Amniotic stem cell (primary cell): ENCODE data around the gene CTDNEP1.

Experiments
- DNase-seq: peaks from one replicate; lab custom pipeline; 2025; lab: John Stamatoyannopoulos, UW

The CTDNEP1 gene

DNA sequence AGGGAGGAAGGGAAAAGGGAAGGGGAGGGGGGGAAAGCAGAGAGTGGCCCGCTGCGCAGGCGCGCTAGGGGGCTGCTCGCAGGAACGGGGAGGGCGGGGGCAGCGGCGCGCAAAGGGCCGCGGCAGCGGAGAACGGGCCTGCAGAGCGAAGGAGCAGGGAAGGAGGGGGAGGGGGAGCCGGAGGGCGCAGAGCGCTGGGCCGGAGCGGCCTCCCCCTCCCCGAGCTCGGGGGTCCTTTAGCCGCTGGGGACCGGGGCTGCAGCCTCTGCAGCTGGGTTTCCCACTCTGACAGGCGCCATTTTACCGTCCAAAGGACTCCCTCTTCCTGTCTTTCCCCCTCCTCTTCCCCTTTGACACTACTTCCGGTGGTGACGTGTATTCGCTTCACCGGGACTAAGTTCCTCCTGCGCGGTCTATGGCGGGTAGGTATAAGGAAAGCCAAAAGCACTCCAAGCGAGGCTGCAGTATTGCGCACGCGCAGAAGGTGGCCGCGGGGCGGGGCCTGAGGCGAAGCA is at the start of gene CTDNEP1:
Gene CTDNEP1, minus strand, starts transcription at position 74 of the 515 bp plus-strand sequence. CDS start 438 bp downstream, outside the sequence.
- peak; percentile 92 for DNase-seq

DNA sequence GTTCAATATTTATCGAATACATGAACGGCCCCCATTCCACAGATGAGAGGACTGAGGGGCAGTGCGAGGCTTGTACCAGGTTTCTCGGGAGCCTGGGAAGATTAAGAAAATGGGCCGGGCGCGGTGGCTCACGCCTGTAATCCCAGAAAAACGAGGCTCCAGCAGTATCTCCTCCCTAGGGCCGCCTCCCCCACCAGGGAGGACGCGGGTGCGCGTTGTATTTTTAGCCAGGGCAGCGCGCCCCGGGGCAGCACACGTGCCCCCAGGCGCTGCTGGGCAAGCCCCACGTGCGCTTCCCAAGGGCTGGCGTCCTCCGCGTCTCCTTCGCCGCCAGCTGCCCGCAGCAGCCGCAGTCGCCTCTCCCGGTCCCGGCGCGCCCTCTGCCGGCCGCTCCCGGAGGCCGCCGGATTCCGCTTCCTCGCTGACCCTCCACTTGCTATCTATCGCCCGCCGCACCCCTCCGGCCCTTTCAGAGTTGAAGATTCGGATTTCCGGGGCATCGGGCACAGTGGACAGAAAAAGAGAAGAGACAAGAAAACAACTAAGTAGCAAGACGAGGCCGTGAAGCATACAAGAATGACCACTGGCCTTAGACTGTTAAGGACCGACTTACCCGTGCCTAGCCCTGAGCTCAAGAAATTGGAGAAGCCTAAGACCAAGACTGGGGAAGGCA is 44.8 kb upstream of the CTDNEP1 start:
- peak; percentile 28 for DNase-seq

DNA sequence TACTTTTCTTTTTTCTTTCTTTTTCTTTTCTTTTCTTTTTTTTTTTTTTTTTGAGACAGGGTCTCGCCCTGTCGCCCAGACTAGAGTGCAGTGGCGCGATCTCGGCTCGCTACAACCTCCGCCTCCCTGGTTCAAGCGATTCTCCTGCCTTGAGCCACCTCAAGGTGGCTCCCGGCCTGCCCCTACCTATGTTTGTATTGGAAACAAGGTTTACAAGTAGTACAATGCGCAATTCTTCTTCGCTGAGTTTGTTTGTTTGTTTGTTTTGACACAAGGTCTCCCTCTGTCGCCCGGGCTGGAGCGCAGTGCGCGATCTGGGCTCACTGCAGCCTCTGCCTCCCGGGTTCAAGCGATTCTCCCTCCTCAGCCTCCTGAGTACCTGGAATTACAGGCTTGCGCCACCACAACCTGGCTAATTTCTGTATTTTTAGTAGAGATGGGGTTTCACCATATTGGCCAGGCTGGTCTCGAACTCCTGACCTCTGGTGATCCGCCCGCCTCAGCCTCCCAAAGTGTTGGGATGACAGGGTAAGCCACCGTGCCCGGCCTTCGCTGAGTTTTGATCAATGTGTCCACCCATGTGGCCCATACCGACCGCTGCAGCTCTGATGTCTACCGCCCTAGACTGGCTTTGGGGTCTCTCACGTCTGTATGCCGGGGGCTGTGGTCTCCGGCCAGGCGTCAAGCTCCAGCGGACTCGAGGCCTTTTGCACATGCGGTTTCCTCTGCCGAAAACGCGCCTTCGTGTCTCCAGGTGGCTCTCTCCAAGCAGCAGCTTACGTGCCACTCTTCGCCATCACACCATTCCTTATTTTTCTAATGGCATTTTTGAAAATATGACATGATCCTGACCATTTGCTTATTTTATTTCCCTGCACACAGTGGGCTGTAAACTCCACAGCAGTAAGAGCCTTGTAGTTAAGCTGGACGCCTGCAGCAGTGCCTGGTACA is 44.0 kb upstream of the CTDNEP1 start:
- no peak for DNase-seq

DNA sequence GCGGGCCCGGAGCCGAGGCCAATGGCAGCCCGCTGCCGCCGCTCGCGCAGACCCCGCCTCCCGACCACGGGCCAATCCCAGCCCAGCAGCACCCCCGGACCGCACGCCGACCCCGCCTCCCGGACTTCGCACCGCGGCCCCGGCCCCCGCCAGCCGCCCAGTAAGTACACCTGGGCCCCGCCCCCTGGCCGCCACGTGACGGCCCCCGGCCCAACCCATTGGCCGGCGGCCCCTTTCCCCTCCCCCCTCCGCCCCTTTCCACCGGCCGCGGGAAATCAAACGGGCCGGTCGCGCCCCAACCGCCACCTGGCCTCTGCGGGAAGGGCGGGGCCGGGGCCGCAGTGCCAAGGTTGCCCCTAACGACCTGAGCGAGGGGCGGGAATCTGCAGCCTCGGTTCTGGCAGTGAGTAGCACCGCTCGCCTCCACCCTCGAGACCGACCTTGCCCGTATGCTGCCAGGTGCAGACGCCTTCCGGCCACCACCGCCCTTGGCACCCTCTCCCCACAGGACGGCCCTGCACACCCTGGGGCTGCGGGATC is 43.1 kb upstream of the CTDNEP1 start, which contains the start of gene YBX2:
Gene YBX2, minus strand, starts transcription at position 26 of the 540 bp plus-strand sequence. CDS start 139 bp downstream, outside the sequence.
- no peak for DNase-seq

DNA sequence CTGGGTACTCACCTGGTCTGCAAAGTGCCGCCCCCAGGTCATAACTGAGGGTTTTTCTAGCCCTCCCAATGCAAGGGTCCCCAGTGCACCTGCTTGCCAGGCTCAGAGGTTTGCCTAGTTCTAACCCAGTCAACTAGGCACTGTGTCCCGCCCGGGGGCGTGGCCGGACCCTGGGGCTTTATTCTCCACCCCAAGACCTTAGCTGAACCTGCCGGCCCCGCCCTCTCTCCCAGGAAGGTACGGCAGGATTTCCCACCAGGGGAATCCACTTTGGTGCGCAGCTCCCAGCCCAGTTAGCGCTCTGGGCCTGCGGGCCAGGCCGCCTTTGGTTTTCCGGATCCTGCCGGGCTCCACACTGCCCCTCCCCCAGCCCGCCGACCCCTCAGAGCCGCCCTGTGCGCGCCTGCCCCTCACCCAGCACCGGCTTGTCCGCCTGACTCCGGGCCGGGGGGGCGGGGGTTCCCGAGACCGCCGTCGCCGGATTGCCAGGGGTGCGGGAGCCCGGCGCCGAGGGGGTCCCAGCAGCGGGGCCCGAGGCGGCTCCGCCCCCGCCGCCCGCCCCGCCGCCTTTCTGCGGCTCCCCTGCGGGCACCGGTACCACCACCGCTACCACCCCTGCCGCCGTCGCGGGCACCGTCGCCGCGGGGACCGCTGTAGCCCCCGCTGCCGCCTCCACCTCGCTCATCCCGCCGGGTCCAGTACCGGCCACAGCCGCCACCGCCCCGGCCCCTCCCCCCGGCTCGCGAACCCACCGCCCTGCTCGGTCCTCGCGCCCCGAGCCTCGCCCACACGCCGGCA is 42.5 kb upstream of the CTDNEP1 start:
- no peak for DNase-seq

DNA sequence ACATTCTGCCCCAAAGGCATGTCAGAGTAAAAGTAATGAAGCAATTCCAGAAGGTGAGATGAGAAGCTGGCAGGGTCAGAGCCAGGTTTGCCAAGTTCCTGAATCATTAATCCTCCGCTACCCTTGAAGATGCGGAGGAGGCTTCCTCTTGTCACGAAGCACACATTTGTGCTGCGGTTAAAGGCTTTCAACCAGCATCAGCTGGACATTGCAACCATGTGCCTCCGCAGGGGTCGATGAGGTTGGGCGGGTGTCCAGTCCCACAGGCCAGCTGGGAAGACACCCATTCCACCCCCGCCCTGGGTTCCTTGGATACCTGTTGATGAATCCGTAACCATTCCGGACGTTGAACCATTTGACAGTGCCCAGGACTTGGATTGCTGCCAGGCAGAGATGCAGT is 41.6 kb upstream of the CTDNEP1 start:
- DNase-seq = no peak

DNA sequence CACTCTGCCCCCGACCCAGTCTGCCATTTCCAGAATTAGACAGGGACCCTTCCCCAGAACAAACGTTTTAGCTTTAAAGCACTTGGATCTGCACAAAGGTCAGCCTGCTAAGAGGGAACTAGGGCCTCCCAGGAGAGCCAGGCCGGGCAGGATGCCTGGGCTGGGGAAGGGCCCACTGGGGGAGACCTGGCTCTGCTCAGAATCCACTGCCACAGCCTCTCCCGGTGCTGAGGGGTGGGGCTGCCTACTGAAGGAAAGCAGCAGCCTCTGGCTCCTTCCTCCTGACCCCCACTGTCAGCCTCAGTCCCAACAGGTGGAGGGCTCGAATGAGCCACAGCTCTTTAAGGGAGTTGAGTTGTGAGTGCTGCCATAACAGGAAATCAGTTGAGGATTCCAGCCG is 41.2 kb upstream of the CTDNEP1 start:
- DNase-seq = no peak

DNA sequence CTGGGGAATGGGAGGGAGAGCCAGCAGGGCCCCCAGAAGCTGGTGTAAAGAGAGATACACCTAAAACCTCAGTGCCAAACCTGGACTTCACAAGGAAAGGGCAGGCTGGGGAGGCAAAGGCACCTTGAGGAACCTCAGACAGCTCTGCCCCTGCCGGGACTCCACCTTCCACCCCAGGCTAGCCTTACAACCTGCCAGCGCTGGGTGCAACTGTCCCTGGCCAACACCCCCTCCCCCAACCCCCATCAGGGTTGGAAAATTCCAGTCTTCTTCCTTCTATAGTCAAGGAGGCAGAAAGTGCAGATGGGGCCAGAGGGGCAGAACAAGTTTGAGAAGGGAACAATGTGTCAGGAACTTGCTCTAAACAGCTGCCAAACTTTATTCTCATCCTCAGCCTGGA is 40.7 kb upstream of the CTDNEP1 start:
- DNase-seq = no peak

DNA sequence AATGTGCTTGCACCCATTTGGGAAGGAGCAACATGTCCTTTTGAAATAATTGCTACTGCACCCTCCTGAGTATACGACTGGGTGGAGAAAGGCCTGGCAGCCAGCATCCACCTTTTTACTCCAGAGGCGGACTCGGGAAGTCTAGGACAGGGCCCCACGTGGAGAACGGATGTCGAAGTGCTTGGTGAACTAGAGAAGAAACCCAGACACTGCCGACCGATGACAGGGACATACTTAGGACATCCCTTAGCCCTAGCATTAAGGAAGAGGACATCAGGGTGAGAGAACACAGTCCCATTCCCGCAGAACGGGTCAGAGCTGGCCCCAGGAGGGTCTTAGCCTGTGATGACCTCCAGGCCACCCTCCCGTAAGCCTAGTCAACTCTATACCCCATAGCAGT is 39.2 kb upstream of the CTDNEP1 start:
- DNase-seq = no peak

DNA sequence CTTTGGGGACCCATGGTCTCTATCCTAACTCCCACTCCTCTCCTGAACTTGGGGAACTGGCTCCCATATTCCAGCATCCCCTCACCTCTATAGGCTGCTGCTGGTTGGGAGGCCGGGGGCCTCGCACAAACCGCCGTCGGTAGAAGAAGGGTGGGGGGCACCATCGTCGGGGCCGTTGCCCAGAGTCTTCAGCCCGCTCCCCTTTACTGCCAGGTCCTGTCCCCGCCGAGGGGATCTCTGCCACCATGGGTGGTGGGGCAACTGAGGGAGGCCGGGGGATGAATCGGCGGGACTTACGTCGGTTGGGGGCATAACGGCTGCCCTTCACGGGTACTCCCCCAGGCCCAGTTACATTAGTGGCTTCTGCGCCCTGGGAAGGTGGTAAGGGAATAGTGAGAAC is 38.6 kb upstream of the CTDNEP1 start:
- no peak for DNase-seq

DNA sequence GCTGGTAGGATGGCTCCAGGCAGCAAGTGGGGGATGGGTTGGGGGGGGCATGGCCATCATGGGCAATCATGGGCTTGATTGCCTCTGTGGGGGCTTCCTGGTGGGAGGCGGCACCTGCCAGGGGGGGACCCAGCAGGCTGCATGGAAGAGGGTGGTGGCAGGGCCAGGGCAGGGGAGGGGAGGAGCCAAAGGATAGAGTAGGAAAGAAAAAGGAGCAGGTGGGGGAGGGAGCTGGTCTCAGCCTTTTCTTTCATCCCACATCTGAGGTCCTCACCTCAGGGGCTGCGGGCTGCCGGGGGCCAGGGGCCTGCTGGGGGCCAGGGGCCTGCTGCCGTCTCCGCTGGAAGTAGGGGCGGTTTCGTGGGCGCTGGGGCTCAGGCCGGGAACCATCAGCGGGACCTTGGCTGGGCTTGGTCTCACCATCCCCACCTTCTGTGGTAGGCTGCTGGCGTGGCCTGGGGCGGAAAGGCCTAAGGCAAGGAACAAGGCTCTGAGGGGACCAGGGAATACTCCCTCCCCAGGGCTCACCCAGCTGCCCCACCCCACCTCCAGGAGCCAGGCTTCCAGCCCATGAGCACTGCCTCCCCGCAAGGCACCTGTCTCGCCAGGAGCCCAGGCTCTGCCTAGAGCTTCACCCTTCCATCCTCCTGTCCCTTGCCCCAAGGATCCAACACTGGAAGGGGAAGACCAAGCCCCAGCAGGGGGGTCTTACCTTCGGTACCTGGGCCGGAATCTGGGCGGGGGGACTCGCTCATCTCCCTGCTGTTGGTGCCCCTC is 37.9 kb upstream of the CTDNEP1 start:
- no peak for DNase-seq

DNA sequence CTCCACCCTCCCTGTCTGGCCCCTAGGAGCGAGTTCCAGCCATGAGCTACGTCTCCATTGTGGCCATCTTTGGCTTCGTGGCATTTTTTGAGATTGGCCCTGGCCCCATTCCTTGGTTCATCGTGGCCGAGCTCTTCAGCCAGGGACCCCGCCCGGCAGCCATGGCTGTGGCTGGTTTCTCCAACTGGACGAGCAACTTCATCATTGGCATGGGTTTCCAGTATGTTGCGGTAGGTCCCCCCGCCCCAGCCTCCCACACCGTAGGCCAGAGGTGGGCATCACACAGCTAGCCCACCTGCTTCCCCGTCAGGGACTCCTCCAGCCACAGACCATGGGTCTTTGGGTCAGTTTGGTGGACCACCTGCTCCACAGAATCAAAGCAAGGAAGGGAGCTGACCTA is 34.1 kb upstream of the CTDNEP1 start:
- no peak for DNase-seq

DNA sequence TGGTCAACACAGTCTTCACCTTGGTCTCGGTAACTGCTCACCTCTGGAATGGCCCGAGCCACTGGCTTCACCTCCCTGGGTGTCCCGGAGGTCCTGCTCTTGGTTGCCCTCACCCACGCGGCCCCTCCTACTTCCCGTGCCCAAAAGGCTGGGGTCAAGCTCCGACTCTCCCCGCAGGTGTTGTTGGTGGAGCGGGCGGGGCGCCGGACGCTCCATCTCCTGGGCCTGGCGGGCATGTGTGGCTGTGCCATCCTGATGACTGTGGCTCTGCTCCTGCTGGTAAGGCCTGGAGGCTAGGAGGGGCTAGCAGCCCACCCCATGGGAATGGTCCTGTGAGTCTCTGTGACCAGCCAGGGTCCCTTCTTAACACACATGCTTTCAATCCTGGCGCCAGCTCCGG is 33.4 kb upstream of the CTDNEP1 start:
- no peak for DNase-seq

DNA sequence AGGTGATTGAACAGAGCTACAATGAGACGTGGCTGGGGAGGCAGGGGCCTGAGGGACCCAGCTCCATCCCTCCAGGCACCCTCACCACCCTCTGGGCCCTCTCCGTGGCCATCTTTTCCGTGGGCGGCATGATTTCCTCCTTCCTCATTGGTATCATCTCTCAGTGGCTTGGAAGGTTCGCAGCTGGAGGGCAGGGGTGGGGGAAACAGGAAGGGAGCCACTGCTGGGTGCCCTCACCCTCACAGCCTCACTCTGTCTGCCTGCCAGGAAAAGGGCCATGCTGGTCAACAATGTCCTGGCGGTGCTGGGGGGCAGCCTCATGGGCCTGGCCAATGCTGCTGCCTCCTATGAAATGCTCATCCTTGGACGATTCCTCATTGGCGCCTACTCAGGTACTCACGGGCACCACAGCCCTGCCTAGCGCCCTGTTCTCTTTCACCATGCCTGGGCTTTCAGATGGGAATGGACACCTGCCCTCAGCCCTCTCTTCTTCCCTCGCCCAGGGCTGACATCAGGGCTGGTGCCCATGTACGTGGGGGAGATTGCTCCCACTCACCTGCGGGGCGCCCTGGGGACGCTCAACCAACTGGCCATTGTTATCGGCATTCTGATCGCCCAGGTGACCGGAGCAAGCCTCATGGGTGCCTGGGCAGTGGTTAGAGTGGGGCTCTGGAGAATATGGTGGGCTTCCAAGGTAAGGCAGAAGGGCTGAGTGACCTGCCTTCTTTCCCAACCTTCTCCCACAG is 32.1 kb upstream of the CTDNEP1 start:
- DNase-seq = no peak

DNA sequence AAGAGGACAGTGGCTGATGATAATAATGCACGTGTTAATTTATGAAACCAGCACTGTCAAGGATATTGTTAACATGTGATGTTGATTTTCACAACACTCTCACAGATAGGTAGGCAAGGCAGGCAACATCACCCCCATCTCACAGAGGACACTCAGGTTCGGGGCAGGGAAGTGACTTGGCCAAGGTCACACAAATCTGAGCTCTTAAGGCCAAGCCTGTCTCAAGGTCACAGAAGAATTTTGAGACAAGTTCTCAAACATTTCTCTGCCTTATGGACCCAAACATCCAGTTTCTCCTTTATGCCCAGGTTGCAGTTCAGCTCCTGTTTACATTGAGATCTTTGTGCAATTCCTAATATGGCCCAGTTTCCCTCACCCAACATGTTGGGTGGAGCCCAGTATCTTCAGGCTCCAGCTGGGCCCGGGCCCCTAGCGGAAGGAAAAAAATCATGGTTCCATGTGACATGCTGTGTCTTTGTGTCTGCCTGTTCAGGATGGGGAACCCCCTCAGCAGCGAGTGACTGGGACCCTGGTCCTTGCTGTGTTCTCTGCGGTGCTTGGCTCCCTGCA is 31.3 kb upstream of the CTDNEP1 start:
- no peak for DNase-seq

DNA sequence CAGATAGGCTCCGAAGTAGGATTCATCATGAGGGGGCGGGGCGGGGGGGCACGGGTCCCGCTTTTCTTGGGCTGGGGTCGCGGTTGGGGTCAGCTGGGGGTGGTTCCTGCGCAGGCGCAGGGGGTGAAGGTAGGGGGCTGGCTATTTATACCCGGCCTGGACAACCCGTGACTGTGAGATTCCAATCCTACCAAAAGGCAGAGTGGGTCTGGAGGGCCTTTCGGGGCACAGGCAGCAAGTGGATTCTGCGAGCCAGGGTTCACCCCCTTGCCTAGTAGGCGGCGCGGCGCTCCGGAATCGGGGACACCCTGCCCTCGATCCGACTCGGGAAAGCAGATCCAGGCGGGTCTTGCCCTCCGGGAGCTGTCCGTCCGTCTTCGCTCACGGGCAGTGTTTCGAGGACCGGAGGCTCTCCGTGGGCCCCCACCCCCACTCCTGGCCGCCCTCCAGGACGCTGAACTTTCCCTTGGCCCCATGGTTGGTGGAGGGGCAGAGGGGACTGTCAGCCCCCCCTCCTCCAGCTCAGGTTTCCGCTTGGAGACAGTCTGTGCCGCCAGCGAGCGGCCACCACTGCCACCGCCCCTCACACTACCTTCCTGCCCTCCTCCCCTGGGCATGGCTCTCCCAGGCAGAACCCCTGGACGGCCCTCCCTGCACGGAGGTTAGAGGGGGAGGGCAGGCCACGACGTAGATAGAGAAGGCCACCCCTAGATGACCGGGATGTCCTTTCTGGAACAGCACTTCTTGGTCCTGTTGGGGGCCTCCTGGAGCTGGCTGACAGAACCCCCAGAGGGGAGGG is 30.6 kb upstream of the CTDNEP1 start:
- no peak for DNase-seq

DNA sequence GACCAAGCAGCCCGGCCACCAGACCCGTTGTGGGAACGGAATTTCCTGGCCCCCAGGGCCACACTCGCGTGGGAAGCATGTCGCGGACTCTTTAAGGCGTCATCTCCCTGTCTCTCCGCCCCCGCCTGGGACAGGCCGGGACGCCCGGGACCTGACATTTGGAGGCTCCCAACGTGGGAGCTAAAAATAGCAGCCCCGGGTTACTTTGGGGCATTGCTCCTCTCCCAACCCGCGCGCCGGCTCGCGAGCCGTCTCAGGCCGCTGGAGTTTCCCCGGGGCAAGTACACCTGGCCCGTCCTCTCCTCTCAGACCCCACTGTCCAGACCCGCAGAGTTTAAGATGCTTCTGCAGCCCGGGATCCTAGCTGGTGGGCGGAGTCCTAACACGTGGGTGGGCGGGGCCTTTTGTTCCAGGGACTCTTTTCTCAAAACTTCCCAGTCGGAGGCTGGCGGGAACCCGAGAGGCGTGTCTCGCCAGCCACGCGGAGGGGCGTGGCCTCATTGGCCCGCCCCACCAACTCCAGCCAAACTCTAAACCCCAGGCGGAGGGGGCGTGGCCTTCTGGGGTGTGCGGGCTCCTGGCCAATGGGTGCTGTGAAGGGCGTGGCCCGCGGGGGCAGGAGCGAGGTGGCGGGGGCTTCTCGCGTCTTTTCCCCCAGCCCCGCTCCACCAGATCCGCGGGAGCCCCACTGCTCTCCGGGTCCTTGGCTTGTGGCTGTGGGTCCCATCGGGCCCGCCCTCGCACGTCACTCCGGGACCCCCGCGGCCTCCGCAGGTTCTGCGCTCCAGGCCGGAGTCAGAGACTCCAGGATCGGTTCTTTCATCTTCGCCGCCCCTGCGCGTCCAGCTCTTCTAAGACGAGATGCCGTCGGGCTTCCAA is 29.8 kb upstream of the CTDNEP1 start, which contains the start of gene SLC2A4:
Gene SLC2A4, plus strand, starts transcription at position 645 of the 879 bp plus-strand sequence. Its CDS starts 217 bp downstream, at position 862.
- DNase-seq = peak; percentile 69

DNA sequence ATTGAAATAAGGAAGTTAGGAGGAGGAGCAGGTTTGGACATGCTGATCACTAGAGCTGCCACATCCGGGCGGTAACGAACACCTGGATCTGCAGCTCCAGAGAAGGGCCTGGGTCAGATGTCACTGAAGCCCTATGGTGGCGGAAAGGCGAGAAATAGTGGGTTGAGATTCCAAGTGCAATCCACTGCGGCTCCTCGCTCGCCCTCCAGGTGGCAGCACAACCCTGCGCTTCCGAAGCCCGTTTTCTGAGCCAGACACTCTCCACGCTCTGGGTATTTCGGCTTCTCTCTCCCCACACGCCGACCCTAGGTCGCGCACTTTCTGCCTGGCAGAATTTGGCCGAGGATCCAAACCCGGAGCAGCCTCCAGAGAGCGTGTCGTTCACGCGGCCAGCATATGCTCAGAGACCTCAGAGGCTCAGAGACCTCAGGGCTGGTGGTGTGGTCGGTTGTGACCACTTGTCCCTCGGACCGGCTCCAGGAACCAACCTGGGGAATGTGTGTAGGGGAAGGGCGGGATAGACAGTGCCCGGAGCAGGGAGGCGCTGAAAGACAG is 29.1 kb upstream of the CTDNEP1 start:
- DNase-seq = peak; percentile 56
